ENCODE data around the gene C19orf38. TPM values are rescaled to one million over a fixed set of nuclear protein-coding genes. Genes with fewer than 3 reads are reported as not detected.
"Not testable (repeated sequence)": the region's sequence is repeated elsewhere in the genome, so short reads cannot be mapped to it uniquely, and the experiment has no call there.

Gene C19orf38
- total RNA-seq, 4 donors from 2014 or later = 20.6 TPM; not detected in 3

- H3K4me3 ChIP-seq = no peak overlapping the region
Observed at GRCh38 chr19:10863107-10863717, 15.0 kb downstream of the C19orf38 start.

DNA sequence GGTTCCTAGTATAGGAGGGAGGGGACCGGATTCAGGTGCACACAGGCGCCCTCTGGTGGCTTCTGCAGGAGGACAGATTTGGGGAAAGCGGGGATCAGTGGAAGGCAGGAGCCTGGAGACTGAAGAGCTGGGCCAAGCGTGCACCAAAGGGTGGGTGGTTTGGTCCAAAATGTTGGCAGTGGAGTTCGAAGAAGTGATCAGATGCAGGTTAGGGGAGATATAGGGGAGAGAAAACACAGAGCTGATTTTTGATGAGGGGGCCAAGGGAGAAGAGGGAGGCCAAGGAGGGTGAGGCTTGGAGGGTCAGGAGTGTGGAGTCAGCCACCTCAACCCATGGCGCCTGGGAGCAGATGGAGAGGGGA lies 16.3 kb downstream of the C19orf38 start:
- Histone ChIP-seq H3K9me3 (no peaks in the 10 kb centered on the region), H3K27me3 (no peaks in the 10 kb centered on the region), H3K36me3 (no peaks in the 10 kb centered on the region), H3K4me3 (no peak overlapping the region), H3K4me1 (peaks cover 0 to 13% (median 0%) of the 10 kb centered on the region in 4 donors), H3K27ac (peak overlapping the region in 1 of 4 donors; percentile 7)
- no peak for TF ChIP-seq POLR2A (IDR thresholded peaks at IDR 0.05)
- peak; percentile 72 to 88 (median 84) for TF ChIP-seq CTCF (IDR thresholded peaks at IDR 0.05)
- peak; percentile 83 to 93 (median 89) for DNase-seq

More at GRCh38 chr19:10863107-10863717, 15.0 kb downstream of the C19orf38 start:
- no peak for TF ChIP-seq POLR2A (IDR thresholded peaks at IDR 0.05)
- no peak for TF ChIP-seq CTCF (IDR thresholded peaks at IDR 0.05)
- Histone ChIP-seq H3K4me1 (peaks cover 0 to 13% (median 0%) of the 10 kb centered on the region in 4 donors), H3K27ac (no peak overlapping the region), H3K9me3 (no peaks in the 10 kb centered on the region), H3K36me3 (no peaks in the 10 kb centered on the region), H3K27me3 (no peaks in the 10 kb centered on the region)
- DNase-seq = no peak

GRCh38 chr19:10866495-10866894 lies 18.3 kb downstream of the C19orf38 start:
- Histone ChIP-seq H3K27me3 (no peaks in the 10 kb centered on the region), H3K9me3 (no peaks in the 10 kb centered on the region), H3K36me3 (no peaks in the 10 kb centered on the region), H3K27ac (no peak overlapping the region), H3K4me1 (peaks cover 0 to 21% (median 0%) of the 10 kb centered on the region in 4 donors), H3K4me3 (no peak overlapping the region)
- no peak for DNase-seq
- TF ChIP-seq CTCF (IDR thresholded peaks at IDR 0.05) (no peak), POLR2A (IDR thresholded peaks at IDR 0.05) (no peak)

- DNase-seq = no peak
- H3K27ac ChIP-seq = peak overlapping the region in 2 of 4 donors; percentile 42 to 76
- no peaks in the 10 kb centered on the region for H3K27me3 ChIP-seq
- H3K4me1 ChIP-seq = peaks cover 0 to 33% (median 0%) of the 10 kb centered on the region in 4 donors
- no peaks in the 10 kb centered on the region for H3K9me3 ChIP-seq
- no peak overlapping the region for H3K4me3 ChIP-seq
- no peaks in the 10 kb centered on the region for H3K36me3 ChIP-seq
- TF ChIP-seq CTCF (IDR thresholded peaks at IDR 0.05) = no peak
Observed at GRCh38 chr19:10868872-10869547, 20.8 kb downstream of the C19orf38 start.

DNA sequence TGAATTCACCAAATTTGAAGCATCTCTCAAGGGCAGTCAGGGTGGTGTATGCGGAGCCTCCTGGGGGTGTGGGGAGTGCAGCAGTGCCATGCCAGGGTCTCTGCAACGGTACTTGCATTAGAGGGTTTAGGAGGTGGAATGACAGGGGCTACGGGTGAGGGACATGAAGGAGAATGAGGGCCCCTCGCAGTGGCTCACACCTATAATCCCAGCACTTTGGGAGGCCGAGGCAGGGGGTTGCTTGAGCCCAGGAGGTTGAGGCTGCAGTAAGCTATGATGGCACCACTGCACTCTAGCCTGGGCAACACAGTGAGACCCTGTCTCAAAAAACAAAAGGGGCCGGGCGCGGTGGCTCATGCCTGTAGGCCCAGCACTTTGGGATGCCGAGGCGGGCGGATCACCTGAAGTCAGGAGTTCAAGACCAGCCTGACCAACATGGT lies 21.7 kb downstream of the C19orf38 start:
- not testable (repeated sequence) for H3K36me3 ChIP-seq

DNA sequence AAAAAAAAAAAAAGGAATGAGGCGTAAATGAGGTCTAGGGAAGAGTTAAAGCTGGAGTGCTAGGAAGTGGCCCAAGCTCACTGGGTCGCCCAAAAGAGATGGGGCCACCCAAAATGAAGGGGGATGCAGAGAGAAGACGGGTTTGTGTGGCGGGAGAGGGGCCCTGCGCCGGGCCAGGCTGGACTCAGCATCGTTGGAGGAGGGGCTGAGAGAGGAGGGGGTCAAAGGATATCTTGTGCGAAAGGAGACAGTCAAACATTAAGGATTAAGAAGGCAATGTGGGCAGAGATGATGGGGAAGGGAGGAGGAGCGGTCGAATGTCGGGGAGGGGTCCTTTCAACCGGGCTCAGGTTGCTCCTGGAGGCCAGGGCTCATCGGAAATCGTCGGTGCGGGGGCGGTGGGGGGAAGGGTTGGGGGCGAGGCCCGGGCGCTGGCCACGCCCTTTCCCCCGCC lies 22.3 kb downstream of the C19orf38 start:
- no peak for DNase-seq
- Histone ChIP-seq H3K4me3 (peak overlapping the region; percentile 22 to 49 (median 45)), H3K27ac (peak overlapping the region; percentile 54 to 81 (median 78)), H3K27me3 (no peaks in the 10 kb centered on the region), H3K36me3 (no peaks in the 10 kb centered on the region), H3K9me3 (no peaks in the 10 kb centered on the region), H3K4me1 (peaks cover 0 to 35% (median 1%) of the 10 kb centered on the region in 4 donors)
- no peak for TF ChIP-seq CTCF (IDR thresholded peaks at IDR 0.05)

More for the DNA sequence above, 21.7 kb downstream of the C19orf38 start:
- H3K4me3 ChIP-seq, H3K27me3 ChIP-seq, H3K9me3 ChIP-seq: not testable (repeated sequence)
- Histone ChIP-seq H3K4me1 (peaks cover 0 to 35% (median 1%) of the 10 kb centered on the region in 4 donors), H3K27ac (peak overlapping the region in 1 of 4 donors; percentile 81)
- DNase-seq = peak in 1 of 3 donors; percentile 61

Data from Peyer's patch (tissue), 4 donors.